Neural cell (in vitro differentiated cells): ENCODE results near the gene HS3ST6.

Experiments used
- TAF1 ChIP-seq: IDR thresholded peaks from 2 replicates; pipeline ENCODE4 v1.6.1; 2012; ENCODE audit warnings: low read depth
- TF ChIP-seq, protein P1 (sequence below): fragments of 450-650 bp; IDR thresholded peaks from 2 replicates; pipeline ENCODE4 v1.5.1; 2014; ENCODE audit warnings: antibody characterized with exemption, mild to moderate bottlenecking, moderate library complexity; ENCODE audit not compliant: poor library complexity, severe bottlenecking
- TF ChIP-seq, protein P2 (sequence below): IDR thresholded peaks from 2 replicates; pipeline ENCODE4 v1.6.1; 2012; ENCODE audit warnings: borderline replicate concordance

DNA sequence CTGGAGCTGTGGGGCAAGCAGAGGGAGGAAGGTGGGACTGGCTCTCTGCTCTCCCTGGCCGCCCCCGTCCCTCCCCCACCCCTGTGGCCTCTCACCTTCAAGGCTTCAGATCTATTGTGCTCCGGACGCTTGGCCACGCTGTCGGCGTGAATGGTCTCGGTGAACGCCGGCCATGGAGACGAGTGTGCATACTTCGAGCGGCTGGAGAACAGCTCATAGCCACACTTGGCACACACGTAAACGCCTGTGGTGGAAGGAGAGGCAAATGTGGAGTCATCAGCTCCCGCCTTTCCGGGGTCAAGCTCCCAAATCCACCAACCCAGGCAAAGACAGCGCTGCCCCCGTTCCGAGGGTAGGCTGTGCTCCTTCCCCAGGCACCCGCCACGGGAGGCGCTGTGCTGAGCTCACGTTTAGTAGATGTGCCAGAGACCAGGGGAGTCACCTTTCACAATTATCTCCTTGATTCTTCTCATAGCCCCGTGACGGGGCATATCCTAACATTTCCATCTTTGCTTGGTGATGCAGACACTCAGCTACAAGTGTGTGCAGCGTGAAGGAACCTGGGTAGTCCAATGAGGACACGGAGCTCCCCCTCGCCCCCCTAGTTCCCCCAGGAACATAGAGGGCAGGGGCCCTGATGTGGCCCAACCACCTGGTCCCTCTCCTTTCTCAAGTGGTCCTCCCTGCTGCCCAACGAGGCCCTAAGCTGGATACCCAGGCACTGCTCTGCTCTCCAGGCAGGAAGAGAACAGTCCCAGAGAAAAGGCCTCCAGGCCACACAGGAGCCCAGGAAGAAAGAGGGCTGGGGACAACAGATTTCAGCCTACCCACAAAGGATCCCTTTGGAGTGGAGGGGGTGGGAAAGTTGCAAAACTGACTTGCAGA is 23.2 kb upstream of the HS3ST6 start:
- TF ChIP-seq, protein P1, sequence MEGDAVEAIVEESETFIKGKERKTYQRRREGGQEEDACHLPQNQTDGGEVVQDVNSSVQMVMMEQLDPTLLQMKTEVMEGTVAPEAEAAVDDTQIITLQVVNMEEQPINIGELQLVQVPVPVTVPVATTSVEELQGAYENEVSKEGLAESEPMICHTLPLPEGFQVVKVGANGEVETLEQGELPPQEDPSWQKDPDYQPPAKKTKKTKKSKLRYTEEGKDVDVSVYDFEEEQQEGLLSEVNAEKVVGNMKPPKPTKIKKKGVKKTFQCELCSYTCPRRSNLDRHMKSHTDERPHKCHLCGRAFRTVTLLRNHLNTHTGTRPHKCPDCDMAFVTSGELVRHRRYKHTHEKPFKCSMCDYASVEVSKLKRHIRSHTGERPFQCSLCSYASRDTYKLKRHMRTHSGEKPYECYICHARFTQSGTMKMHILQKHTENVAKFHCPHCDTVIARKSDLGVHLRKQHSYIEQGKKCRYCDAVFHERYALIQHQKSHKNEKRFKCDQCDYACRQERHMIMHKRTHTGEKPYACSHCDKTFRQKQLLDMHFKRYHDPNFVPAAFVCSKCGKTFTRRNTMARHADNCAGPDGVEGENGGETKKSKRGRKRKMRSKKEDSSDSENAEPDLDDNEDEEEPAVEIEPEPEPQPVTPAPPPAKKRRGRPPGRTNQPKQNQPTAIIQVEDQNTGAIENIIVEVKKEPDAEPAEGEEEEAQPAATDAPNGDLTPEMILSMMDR, result no peak
- TF ChIP-seq, protein P2, sequence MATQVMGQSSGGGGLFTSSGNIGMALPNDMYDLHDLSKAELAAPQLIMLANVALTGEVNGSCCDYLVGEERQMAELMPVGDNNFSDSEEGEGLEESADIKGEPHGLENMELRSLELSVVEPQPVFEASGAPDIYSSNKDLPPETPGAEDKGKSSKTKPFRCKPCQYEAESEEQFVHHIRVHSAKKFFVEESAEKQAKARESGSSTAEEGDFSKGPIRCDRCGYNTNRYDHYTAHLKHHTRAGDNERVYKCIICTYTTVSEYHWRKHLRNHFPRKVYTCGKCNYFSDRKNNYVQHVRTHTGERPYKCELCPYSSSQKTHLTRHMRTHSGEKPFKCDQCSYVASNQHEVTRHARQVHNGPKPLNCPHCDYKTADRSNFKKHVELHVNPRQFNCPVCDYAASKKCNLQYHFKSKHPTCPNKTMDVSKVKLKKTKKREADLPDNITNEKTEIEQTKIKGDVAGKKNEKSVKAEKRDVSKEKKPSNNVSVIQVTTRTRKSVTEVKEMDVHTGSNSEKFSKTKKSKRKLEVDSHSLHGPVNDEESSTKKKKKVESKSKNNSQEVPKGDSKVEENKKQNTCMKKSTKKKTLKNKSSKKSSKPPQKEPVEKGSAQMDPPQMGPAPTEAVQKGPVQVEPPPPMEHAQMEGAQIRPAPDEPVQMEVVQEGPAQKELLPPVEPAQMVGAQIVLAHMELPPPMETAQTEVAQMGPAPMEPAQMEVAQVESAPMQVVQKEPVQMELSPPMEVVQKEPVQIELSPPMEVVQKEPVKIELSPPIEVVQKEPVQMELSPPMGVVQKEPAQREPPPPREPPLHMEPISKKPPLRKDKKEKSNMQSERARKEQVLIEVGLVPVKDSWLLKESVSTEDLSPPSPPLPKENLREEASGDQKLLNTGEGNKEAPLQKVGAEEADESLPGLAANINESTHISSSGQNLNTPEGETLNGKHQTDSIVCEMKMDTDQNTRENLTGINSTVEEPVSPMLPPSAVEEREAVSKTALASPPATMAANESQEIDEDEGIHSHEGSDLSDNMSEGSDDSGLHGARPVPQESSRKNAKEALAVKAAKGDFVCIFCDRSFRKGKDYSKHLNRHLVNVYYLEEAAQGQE, result no peak
- TF ChIP-seq TAF1, result no peak
